ENCODE results near the gene ARFGAP1. TPM values are rescaled to one million over a fixed set of nuclear protein-coding genes. Genes with fewer than 3 reads are reported as not detected.

The ARFGAP1 gene
- total RNA-seq, 2 donors from 2014 or later, result 52.7 to 162 TPM

DNA sequence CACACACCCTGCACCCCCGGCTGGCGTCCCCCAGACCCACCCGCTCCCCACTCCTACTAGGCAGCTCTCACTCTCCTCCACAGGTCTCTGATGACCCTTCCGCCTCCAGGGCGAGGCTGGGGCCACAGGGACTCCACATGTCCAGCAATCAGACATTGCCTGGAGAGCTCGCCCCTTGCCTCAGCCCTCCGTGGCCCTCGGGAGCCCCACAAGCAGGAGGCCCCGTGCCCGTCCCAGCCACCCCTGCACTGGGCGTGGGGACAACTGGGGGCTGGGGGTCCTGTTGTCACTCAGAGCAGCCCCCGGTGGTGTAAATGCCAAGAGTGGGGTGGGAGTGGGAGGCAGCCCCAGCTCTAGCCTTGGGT is 21.9 kb downstream of the ARFGAP1 start:
- ATAC-seq (no peak), DNase-seq (no peak)
- H3K27me3 ChIP-seq, result peaks cover 0 to 9% of the 10 kb centered on the region in 2 donors
- H3K27ac ChIP-seq, result no peak overlapping the region
- intact Hi-C loops (cut with DNase I), result no loop called here
- TF ChIP-seq POLR2A (IDR thresholded peaks at IDR 0.05) (no peak), CTCF (IDR thresholded peaks at IDR 0.05) (no peak)
- no peak overlapping the region for H3K4me3 ChIP-seq
- H3K36me3 ChIP-seq (replicated peaks in 1 of 2; ENCODE audit: insufficient read depth in 1 of 2, low read depth in 2 of 2), result no peaks in the 10 kb centered on the region
- H3K9me3 ChIP-seq, result no peaks in the 10 kb centered on the region
- WGBS, 2 donors, result 66 to 72% methylated on average over 8 to 9 of the region's 12 CpGs
- H3K4me1 ChIP-seq, result peaks cover 11% of the 10 kb centered on the region

GRCh38 chr20:63295018-63295417 is 22.4 kb downstream of the ARFGAP1 start:
- Histone ChIP-seq H3K9me3 (no peaks in the 10 kb centered on the region), H3K36me3 (replicated peaks in 1 of 2; ENCODE audit: insufficient read depth in 1 of 2, low read depth in 2 of 2) (no peaks in the 10 kb centered on the region), H3K4me1 (peaks cover 11% of the 10 kb centered on the region), H3K4me3 (no peak overlapping the region), H3K27ac (no peak overlapping the region), H3K27me3 (peaks cover 0 to 9% of the 10 kb centered on the region in 2 donors)
- no peak for ATAC-seq
- DNase-seq, result no peak
- TF ChIP-seq CTCF (IDR thresholded peaks at IDR 0.05) (no peak), POLR2A (IDR thresholded peaks at IDR 0.05) (no peak)
- 29 to 38% methylated on average over 5 to 18 of the region's 19 CpGs for WGBS, 2 donors
- intact Hi-C loops (cut with DNase I), result no loop called here

- Histone ChIP-seq H3K27ac (no peak overlapping the region), H3K4me1 (peaks cover 8% of the 10 kb centered on the region), H3K4me3 (no peak overlapping the region), H3K9me3 (no peaks in the 10 kb centered on the region), H3K27me3 (peaks cover 0 to 9% of the 10 kb centered on the region in 2 donors), H3K36me3 (replicated peaks in 1 of 2; ENCODE audit: insufficient read depth in 1 of 2, low read depth in 2 of 2) (no peaks in the 10 kb centered on the region)
- intact Hi-C loops (cut with DNase I), result no loop called here
- TF ChIP-seq POLR2A (IDR thresholded peaks at IDR 0.05), result no peak
- TF ChIP-seq CTCF (IDR thresholded peaks at IDR 0.05), result no peak
- WGBS, 2 donors, result 25 to 28% methylated on average over 9 to 17 of the region's 17 CpGs
- ATAC-seq (no peak), DNase-seq (no peak)
Measured at GRCh38 chr20:63295422-63295821, 22.8 kb downstream of the ARFGAP1 start.

GRCh38 chr20:63295846-63296245 is 23.2 kb downstream of the ARFGAP1 start:
- H3K27me3 ChIP-seq, result peaks cover 0 to 13% of the 10 kb centered on the region in 2 donors
- 12 to 19% methylated on average over 15 to 20 of the region's 20 CpGs for WGBS, 2 donors
- no peak overlapping the region for H3K27ac ChIP-seq
- DNase-seq (no peak), ATAC-seq (no peak)
- peaks cover 3% of the 10 kb centered on the region for H3K4me1 ChIP-seq
- no peak for TF ChIP-seq POLR2A (IDR thresholded peaks at IDR 0.05)
- TF ChIP-seq CTCF (IDR thresholded peaks at IDR 0.05), result no peak
- intact Hi-C loops (cut with DNase I), result no loop called here
- H3K36me3 ChIP-seq (replicated peaks in 1 of 2; ENCODE audit: insufficient read depth in 1 of 2, low read depth in 2 of 2), result no peaks in the 10 kb centered on the region
- no peak overlapping the region for H3K4me3 ChIP-seq
- no peaks in the 10 kb centered on the region for H3K9me3 ChIP-seq

DNA sequence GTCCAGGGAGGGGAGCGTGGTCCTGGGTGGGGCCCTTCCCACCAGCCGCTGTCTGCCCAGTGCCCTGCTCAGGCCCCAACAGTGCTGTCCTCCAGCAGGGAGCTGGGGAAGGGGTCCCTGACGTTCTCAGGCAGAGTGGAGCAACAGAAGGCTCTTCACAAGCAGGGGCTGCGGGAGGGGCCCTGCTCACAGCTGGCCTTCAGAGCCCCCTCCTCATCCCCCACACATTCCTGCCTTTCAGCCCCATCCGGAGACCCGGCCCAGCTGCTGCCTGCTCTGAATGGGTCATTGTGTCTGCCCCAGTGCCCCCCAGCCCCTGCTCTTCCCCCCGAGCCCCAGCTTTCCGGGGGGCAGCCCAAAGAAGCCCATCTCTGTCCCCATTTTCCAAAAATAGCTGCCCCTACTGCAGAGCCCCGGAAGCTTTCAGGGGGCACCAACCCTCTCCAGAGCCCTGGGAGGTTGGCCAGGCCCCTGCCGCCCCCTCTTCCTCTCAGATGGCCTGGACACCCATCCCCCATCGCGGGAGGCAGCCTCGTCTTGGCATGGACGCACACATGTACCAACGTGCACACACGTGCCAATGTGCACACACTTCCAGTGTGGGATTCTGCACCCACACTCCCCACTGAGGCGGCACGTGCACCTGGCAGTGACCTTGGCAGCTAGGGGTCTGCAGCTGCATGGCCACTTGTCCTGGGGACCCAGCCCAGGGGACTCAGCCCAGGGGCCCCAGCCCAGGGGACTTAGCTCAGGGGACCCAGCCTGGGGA is 24.1 kb downstream of the ARFGAP1 start:
- TF ChIP-seq POLR2A (IDR thresholded peaks at IDR 0.05), result no peak
- no peaks in the 10 kb centered on the region for H3K36me3 ChIP-seq (replicated peaks in 1 of 2; ENCODE audit: insufficient read depth in 1 of 2, low read depth in 2 of 2)
- no peak overlapping the region for H3K4me3 ChIP-seq
- intact Hi-C loops (cut with DNase I), result no loop called here
- DNase-seq (no peak), ATAC-seq (no peak)
- H3K27me3 ChIP-seq, result peaks cover 0 to 15% of the 10 kb centered on the region in 2 donors
- no peaks in the 10 kb centered on the region for H3K4me1 ChIP-seq
- no peaks in the 10 kb centered on the region for H3K9me3 ChIP-seq
- no peak overlapping the region for H3K27ac ChIP-seq
- 21 to 40% methylated on average over 2 to 15 of the region's 18 CpGs for WGBS, 2 donors
